Stimulated activated CD4-positive, alpha-beta T cell treated with anti-CD3 and anti-CD28 coated beads, Interleukin-12 subunit alpha, Interleukin-12 subunit beta, amount 100 ng/mL, for 48 hours (primary cell): ENCODE measurements around the gene AXIN1.
"Not testable (repeated sequence)": the region's sequence is repeated elsewhere in the genome, so short reads cannot be mapped to it uniquely, and the experiment has no call there.

Experiments
- DNase-seq, 3 donors: peaks; one replicate each; pipeline ENCODE4 v3.0.0-alpha.2; 2020; ENCODE audit warnings: low read depth in 2 of 3, low spot score in 1 of 3

AXIN1 gene

GRCh38 chr16:381789-382717, 29.5 kb upstream of the AXIN1 start, which contains the start of gene PGAP6:
TSS of gene PGAP6 (minus strand) at chr16:381978. CDS start at chr16:381821, 157 bp downstream.
- DNase-seq = peak in 2 of 3 donors; percentile 46 to 61

GRCh38 chr16:381012-381788, 28.7 kb upstream of the AXIN1 start:
- DNase-seq = no peak

GRCh38 chr16:380762-381011, 28.2 kb upstream of the AXIN1 start:
- DNase-seq = no peak

- DNase-seq = no peak
Measured at GRCh38 chr16:379961-380761, 27.6 kb upstream of the AXIN1 start.

- no peak for DNase-seq
Measured at GRCh38 chr16:379183-379960, 26.8 kb upstream of the AXIN1 start.

GRCh38 chr16:378821-379182, 26.3 kb upstream of the AXIN1 start:
- DNase-seq = no peak

GRCh38 chr16:378113-378820, 25.7 kb upstream of the AXIN1 start:
- DNase-seq = not testable (repeated sequence)

- no peak for DNase-seq
Measured at GRCh38 chr16:377419-377951, 25.0 kb upstream of the AXIN1 start.

- no peak for DNase-seq
Measured at GRCh38 chr16:376817-377418, 24.4 kb upstream of the AXIN1 start.

GRCh38 chr16:375927-376816, 23.6 kb upstream of the AXIN1 start:
- DNase-seq = no peak

GRCh38 chr16:375212-375611, 22.7 kb upstream of the AXIN1 start:
- no peak for DNase-seq

GRCh38 chr16:374616-374926, 22.0 kb upstream of the AXIN1 start:
- DNase-seq = no peak

GRCh38 chr16:373848-374615, 21.5 kb upstream of the AXIN1 start:
- DNase-seq = no peak

GRCh38 chr16:373020-373598, 20.6 kb upstream of the AXIN1 start:
- DNase-seq = no peak

GRCh38 chr16:372302-372983, 19.9 kb upstream of the AXIN1 start:
- no peak for DNase-seq

- DNase-seq = no peak
Measured at GRCh38 chr16:371515-372301, 19.2 kb upstream of the AXIN1 start.
